Mesendoderm (in vitro differentiated cells): ENCODE data around the gene PROC. TPM values are rescaled to one million over a fixed set of nuclear protein-coding genes. Genes with fewer than 3 reads are reported as not detected.

ENCODE experiments used
- DNase-seq: peaks from one replicate; pipeline ENCODE4 v3.0.0; 2013
- H2AK5ac ChIP-seq: 2 replicates; pipeline ENCODE4 v1.6.1; 2013; ENCODE audit warnings: low read length, inconsistent platforms
- H2BK120ac ChIP-seq: 2 replicates; pipeline ENCODE4 v1.6.1; 2013; ENCODE audit warnings: low read depth, mild to moderate bottlenecking, low read length, moderate library complexity, mixed read lengths
- H2BK15ac ChIP-seq: replicated peaks from 2 replicates; pipeline ENCODE4 v1.6.1; 2013; ENCODE audit warnings: low read depth, mild to moderate bottlenecking, moderate library complexity
- H2BK5ac ChIP-seq: 2 replicates; pipeline ENCODE4 v1.6.1; 2013; ENCODE audit warnings: low read length, inconsistent platforms
- H3K18ac ChIP-seq: 2 replicates; pipeline ENCODE4 v1.6.1; 2013; ENCODE audit warnings: mild to moderate bottlenecking, low read length, mixed read lengths
- H3K23ac ChIP-seq: one replicate; pipeline ENCODE4 v1.6.1; 2013; ENCODE audit warnings: low read length
- H3K27ac ChIP-seq: 2 replicates; pipeline ENCODE4 v1.5.1; 2013; ENCODE audit warnings: low read depth, mild to moderate bottlenecking, inconsistent platforms, low read length, moderate library complexity
- H3K27me3 ChIP-seq: 2 replicates; pipeline ENCODE4 v1.6.1; 2013; ENCODE audit warnings: low read length, control low read depth, mild to moderate bottlenecking, inconsistent platforms; ENCODE audit not compliant: insufficient read depth, poor library complexity
- H3K36me3 ChIP-seq: 2 replicates; pipeline ENCODE4 v1.6.1; 2013; ENCODE audit warnings: low read length, inconsistent platforms; ENCODE audit not compliant: control insufficient read depth, insufficient read depth
- H3K4ac ChIP-seq: one replicate; pipeline ENCODE4 v1.6.1; 2013; ENCODE audit warnings: low read depth, mild to moderate bottlenecking, low read length, moderate library complexity
- H3K4me1 ChIP-seq: 2 replicates; pipeline ENCODE4 v1.6.1; 2013; ENCODE audit warnings: low read depth, low read length, inconsistent platforms; ENCODE audit not compliant: control insufficient read depth
- H3K4me2 ChIP-seq: 2 replicates; pipeline ENCODE4 v1.6.1; 2013; ENCODE audit warnings: low read length
- H3K4me3 ChIP-seq: 2 replicates; pipeline ENCODE4 v1.5.1; 2013; ENCODE audit warnings: mild to moderate bottlenecking, low read length
- H3K56ac ChIP-seq: one replicate; pipeline ENCODE4 v1.6.1; 2013; ENCODE audit warnings: low read length
- H3K79me1 ChIP-seq: 2 replicates; pipeline ENCODE4 v1.6.1; 2013; ENCODE audit warnings: low read length, inconsistent platforms
- H3K79me2 ChIP-seq: 2 replicates; pipeline ENCODE4 v1.6.1; 2013; ENCODE audit warnings: mild to moderate bottlenecking, low read length; ENCODE audit not compliant: control insufficient read depth, insufficient read depth
- H3K9ac ChIP-seq: 2 replicates; pipeline ENCODE4 v1.6.1; 2013; ENCODE audit warnings: low read length, inconsistent platforms
- H4K5ac ChIP-seq: one replicate; pipeline ENCODE4 v1.6.1; 2013; ENCODE audit warnings: low read length
- H4K8ac ChIP-seq: one replicate; pipeline ENCODE4 v1.6.1; 2013; ENCODE audit warnings: low read depth, mild to moderate bottlenecking, control low read depth, low read length, moderate library complexity
- WGBS: extraction: QIAGEN DNeasy Blood & Tissue Kit; methylation state at CpG from one replicate; pipeline ENCODE4 v1.1.7; 2013; ENCODE audit warnings: low lambda C conversion rate, missing lambda C conversion rate; ENCODE audit not compliant: insufficient coverage; ENCODE audit errors: extremely low coverage; 5-methylcytosine and 5-hydroxymethylcytosine counted together
- polyA plus RNA-seq, 2 experiments: library from polyadenylated mRNA; stranded (reverse); fragments of 200-250 nt; gene quantifications; one replicate each; pipeline ENCODE4 v1.2.3, GENCODE V29; 2013

PROC gene
- 0.11 TPM for polyA plus RNA-seq (2013, experiment 1 of 2)
- 0.15 TPM for polyA plus RNA-seq (2013, experiment 2 of 2)

GRCh38 chr2:127418300-127419111, at the start of gene PROC:
PROC (plus strand) TSS chr2:127418427; CDS start chr2:127419943, 1,516 bp downstream.
- no peaks in the 10 kb centered on the region for H3K79me2 ChIP-seq
- no peak within 1 kb of the TSS for H2AK5ac ChIP-seq
- peak within 1 kb of the TSS; percentile 91 for H3K23ac ChIP-seq
- H3K36me3 ChIP-seq: no peaks in the 10 kb centered on the region
- H2BK120ac ChIP-seq: no peak within 1 kb of the TSS
- no peak within 1 kb of the TSS for H4K5ac ChIP-seq
- no peak within 1 kb of the TSS for H3K27ac ChIP-seq
- H4K8ac ChIP-seq: no peak within 1 kb of the TSS
- H3K4me2 ChIP-seq: no peak within 1 kb of the TSS
- H2BK5ac ChIP-seq: no peak within 1 kb of the TSS
- no peaks in the 10 kb centered on the region for H3K79me1 ChIP-seq
- no peaks in the 10 kb centered on the region for H3K27me3 ChIP-seq
- H3K4me1 ChIP-seq: no peaks in the 10 kb centered on the region
- WGBS: no CpG with 5 or more reads among the region's 16 CpGs
- H3K56ac ChIP-seq: no peak within 1 kb of the TSS
- DNase-seq: no peak
- no peak within 1 kb of the TSS for H3K9ac ChIP-seq
- no peak within 1 kb of the TSS for H3K4ac ChIP-seq
- H3K18ac ChIP-seq: no peak within 1 kb of the TSS
- no peak within 1 kb of the TSS for H2BK15ac ChIP-seq
- no peak within 1 kb of the TSS for H3K4me3 ChIP-seq

GRCh38 chr2:127370010-127370409, 48.2 kb upstream of the PROC start:
- no peak overlapping the region for H3K9ac ChIP-seq
- H4K5ac ChIP-seq: no peak overlapping the region
- H3K23ac ChIP-seq: no peak overlapping the region
- no CpG with 5 or more reads among the region's 10 CpGs for WGBS
- no peaks in the 10 kb centered on the region for H3K4me1 ChIP-seq
- H3K56ac ChIP-seq: no peak overlapping the region
- no peaks in the 10 kb centered on the region for H3K36me3 ChIP-seq
- H2BK120ac ChIP-seq: no peak overlapping the region
- H2AK5ac ChIP-seq: no peak overlapping the region
- H2BK15ac ChIP-seq: no peak overlapping the region
- H3K27me3 ChIP-seq: no peaks in the 10 kb centered on the region
- no peak for DNase-seq
- H3K79me2 ChIP-seq: peaks cover 20% of the 10 kb centered on the region
- H3K79me1 ChIP-seq: peaks cover 9% of the 10 kb centered on the region
- H2BK5ac ChIP-seq: no peak overlapping the region
- H3K18ac ChIP-seq: no peak overlapping the region
- H3K27ac ChIP-seq: no peak overlapping the region
- H3K4me3 ChIP-seq: no peak overlapping the region
- H3K4ac ChIP-seq: no peak overlapping the region
- no peak overlapping the region for H4K8ac ChIP-seq
- no peak overlapping the region for H3K4me2 ChIP-seq

GRCh38 chr2:127371037-127371436, 47.2 kb upstream of the PROC start:
- Histone ChIP-seq H3K4me2 (no peak overlapping the region), H4K5ac (no peak overlapping the region), H3K56ac (no peak overlapping the region), H3K27ac (no peak overlapping the region), H4K8ac (no peak overlapping the region), H3K9ac (no peak overlapping the region), H3K23ac (no peak overlapping the region), H2AK5ac (no peak overlapping the region), H3K36me3 (no peaks in the 10 kb centered on the region), H3K4me1 (no peaks in the 10 kb centered on the region), H2BK120ac (no peak overlapping the region), H3K79me1 (peaks cover 10% of the 10 kb centered on the region), H2BK5ac (no peak overlapping the region), H3K79me2 (peaks cover 18% of the 10 kb centered on the region), H3K4ac (no peak overlapping the region), H3K18ac (no peak overlapping the region), H2BK15ac (no peak overlapping the region), H3K4me3 (no peak overlapping the region), H3K27me3 (no peaks in the 10 kb centered on the region)
- no peak for DNase-seq
- no CpG with 5 or more reads among the region's 11 CpGs for WGBS

GRCh38 chr2:127373362-127374083, 44.7 kb upstream of the PROC start:
- Histone ChIP-seq H2BK15ac (no peak overlapping the region), H4K5ac (no peak overlapping the region), H3K4me1 (no peaks in the 10 kb centered on the region), H3K4ac (no peak overlapping the region), H3K27me3 (no peaks in the 10 kb centered on the region), H3K18ac (no peak overlapping the region), H3K79me1 (peaks cover 12% of the 10 kb centered on the region), H3K23ac (no peak overlapping the region), H3K36me3 (no peaks in the 10 kb centered on the region), H3K56ac (no peak overlapping the region), H3K9ac (no peak overlapping the region), H3K79me2 (peaks cover 21% of the 10 kb centered on the region), H3K4me2 (no peak overlapping the region), H2BK5ac (no peak overlapping the region), H3K27ac (no peak overlapping the region), H3K4me3 (no peak overlapping the region), H2AK5ac (no peak overlapping the region), H2BK120ac (no peak overlapping the region), H4K8ac (no peak overlapping the region)
- no CpG with 5 or more reads among the region's 5 CpGs for WGBS
- DNase-seq: no peak

- H3K27ac ChIP-seq: no peak overlapping the region
- no CpG with 5 or more reads among the region's 8 CpGs for WGBS
- H3K79me1 ChIP-seq: peaks cover 14% of the 10 kb centered on the region
- H2BK120ac ChIP-seq: no peak overlapping the region
- H3K27me3 ChIP-seq: no peaks in the 10 kb centered on the region
- no peak overlapping the region for H3K23ac ChIP-seq
- no peak overlapping the region for H4K5ac ChIP-seq
- H3K18ac ChIP-seq: no peak overlapping the region
- H3K4me1 ChIP-seq: no peaks in the 10 kb centered on the region
- H4K8ac ChIP-seq: no peak overlapping the region
- H3K9ac ChIP-seq: no peak overlapping the region
- no peak overlapping the region for H2BK15ac ChIP-seq
- peaks cover 25% of the 10 kb centered on the region for H3K79me2 ChIP-seq
- no peak overlapping the region for H2AK5ac ChIP-seq
- no peak for DNase-seq
- no peak overlapping the region for H3K4me3 ChIP-seq
- H3K4me2 ChIP-seq: no peak overlapping the region
- H3K4ac ChIP-seq: no peak overlapping the region
- H3K56ac ChIP-seq: no peak overlapping the region
- H2BK5ac ChIP-seq: no peak overlapping the region
- no peaks in the 10 kb centered on the region for H3K36me3 ChIP-seq
Observed at GRCh38 chr2:127376257-127376656, 42.0 kb upstream of the PROC start.
